HG03354 (cell line): ENCODE data around the gene HNRNPA2B1.
"Not testable (repeated sequence)": the region's sequence is repeated elsewhere in the genome, so short reads cannot be mapped to it uniquely, and the experiment has no call there.

Source experiments
- ATAC-seq: cut with Tn5 transposase; IDR thresholded peaks from one replicate; pipeline ENCODE4 v1.9.1; 2021; ENCODE audit warnings: mild to moderate bottlenecking; ENCODE audit not compliant: unreplicated experiment, poor library complexity, severe bottlenecking

HNRNPA2B1 gene

DNA sequence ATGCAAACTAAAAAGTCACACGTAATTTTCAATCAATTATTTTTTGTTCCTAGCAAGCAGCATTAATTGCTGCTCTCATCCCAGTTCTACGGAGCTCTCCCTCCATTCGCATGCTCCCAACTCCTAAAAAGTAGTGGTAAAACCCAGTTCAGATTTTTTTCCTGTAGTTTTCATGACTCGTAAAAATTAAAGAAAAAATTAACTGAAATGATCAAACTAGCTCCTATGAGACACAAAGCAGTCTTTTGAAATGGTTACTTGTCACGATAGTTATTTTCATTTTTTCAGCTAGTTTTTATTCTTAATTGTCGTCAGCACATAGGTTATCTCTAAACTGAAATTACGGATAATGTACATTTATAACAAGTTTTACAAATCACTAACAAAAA, 1.8 kb downstream of the HNRNPA2B1 start:
- ATAC-seq, result no peak

- ATAC-seq, result no peak
Observed at GRCh38 chr7:26198133-26198780, 2.3 kb downstream of the HNRNPA2B1 start.

DNA sequence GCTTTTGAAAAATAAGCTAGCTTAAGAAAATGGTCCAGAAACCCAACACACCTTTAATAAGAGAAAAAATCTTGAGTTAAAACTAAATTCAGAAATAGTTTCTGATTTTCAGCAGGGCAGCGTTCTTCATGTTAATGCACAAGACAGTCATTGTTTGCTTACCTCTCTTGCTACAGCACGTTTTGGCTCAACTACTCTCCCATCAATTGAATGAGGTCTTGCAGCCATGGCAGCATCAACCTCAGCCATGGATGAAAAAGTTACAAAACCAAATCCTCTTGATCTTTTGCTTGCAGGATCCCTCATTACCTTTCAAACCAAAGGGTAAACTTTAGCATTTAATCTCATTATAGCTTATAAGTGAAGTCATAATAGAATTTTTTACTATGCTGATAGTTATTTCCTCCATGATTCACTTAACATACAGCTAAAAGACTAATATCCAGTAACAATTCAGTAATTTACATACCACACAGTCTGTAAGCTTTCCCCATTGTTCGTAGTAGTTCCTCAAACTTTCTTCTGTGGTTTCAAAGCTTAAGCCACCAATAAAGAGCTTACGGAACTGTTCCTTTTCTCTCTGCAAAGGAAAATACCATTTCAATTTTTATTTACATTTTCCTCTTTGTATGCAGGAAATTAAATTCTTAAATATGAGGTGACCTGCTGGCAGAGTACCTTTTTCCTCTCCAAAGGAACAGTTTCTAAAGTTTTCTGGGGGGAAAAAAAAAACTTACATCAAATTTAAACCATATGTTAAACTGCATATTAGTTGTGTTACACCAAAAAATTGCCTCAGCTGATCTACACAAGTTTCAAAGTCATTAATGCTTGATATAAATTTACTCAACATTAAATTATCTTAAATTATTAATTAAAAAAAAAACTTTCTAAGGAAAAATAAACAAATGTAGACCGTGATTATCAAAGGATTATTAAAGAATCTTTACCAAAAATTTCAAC, 3.1 kb downstream of the HNRNPA2B1 start:
- no peak for ATAC-seq

DNA sequence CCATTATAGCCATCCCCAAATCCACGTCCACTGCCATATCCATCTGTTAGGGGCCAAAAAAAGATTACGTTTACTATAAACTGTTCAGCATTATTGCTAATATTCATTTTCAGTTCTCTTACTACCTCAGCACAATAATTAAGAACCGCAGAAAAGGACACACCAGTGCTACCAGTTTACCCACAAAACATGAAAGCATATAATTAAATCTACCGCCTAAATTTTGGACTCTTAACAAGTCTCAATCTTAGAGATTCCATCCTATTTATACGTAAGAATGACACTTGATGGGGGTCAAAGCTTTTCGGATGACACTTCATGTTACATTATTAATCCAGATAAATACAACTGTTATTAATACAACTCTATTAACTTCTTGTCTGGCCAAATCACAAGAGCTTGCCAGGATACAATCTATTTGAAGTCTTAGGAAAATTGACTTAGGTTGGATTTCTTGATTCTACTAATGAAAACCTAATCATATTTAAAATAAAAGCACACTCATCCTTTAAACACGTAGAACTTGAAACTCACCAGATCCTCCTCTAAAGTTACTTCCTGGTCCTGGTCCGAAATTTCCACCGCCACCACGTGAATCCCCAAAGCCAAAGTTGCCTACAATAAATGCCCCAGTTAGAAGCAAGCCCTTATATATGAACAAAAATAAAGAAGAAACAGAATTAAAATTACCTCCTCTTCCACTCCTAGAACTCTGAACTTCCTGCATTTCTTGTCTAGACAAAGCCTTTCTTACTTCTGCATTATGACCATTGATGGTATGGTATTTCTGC, 4.5 kb downstream of the HNRNPA2B1 start:
- ATAC-seq, result no peak

DNA sequence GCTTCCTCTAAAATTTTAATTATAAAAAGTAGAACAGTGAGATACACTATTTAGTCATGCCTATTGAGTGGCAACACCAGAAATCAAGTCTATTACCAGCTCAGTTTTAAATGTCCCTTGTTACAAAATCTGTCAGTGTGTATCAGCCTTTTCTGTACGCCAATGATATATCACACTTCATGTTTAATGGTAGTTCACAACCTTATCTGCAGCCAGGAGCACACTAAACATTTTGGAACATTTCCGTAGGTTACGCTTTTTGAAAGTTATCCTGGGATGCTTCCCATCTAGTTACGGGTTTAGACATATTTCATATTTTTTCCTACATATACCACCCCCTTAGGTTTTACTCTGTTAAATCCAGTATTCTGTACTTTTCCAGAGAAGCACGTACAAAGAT, 5.4 kb downstream of the HNRNPA2B1 start:
- ATAC-seq, result no peak

GRCh38 chr7:26194764-26195163, 5.8 kb downstream of the HNRNPA2B1 start:
- ATAC-seq, result not testable (repeated sequence)

DNA sequence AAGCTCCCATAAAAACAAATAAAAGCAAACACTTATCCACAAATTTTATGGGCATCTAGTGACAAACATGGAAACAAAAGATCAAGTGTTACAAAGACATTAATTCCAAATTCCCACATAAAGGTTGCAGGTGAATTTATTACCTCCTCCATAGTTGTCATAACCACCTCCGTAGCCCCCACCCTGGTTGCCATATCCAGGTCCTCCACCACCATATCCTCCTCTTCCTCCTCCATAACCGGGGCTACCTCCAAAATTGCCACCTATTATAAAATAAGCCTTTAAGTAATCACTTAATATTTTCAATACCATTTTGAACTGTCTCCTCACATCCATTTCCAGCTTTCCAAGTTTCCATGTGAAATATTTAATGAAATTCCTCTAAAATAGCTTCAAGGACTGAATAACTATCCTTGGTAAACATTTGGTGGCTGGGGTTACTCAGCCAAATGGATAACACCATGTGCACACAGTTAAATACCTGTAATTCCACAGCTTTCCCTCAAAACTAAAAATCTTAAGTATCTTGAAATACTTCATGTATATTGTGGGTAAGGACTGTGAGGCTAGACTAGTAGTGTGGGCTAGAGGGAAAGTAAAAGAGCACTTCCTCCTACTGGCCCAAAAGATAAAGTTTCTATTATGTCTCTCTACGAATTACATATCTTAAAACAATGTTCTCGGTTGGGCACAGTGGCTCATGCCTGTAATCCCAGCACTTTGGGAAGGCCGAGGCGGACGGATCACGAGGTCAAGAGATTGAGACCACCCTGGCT, 6.9 kb downstream of the HNRNPA2B1 start:
- ATAC-seq, result no peak

- no peak for ATAC-seq
Observed at GRCh38 chr7:26192485-26193087, 8.0 kb downstream of the HNRNPA2B1 start.

DNA sequence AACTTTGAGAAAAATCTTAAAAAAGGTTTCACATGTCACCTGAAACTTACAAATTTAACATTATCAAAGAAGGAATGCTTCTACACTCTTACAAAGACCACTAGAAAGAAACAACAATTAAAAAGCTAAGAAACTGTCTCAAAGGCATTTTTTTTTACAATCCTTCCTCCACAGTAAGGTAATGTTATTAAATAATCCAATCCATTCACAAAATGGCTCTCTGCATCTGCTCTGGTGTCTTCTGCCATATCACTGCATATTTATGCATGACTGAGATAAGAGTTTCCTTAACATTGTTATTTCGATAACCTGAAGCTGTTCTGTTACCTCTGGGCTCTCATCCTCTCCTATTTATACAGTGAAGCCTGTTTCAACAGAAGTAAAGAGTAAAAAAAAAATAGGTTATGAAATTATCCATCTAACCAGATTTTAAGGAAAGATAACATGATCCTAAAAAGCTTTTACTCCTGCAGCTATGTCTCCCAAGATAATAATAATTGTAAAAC, 8.5 kb downstream of the HNRNPA2B1 start:
- no peak for ATAC-seq

DNA sequence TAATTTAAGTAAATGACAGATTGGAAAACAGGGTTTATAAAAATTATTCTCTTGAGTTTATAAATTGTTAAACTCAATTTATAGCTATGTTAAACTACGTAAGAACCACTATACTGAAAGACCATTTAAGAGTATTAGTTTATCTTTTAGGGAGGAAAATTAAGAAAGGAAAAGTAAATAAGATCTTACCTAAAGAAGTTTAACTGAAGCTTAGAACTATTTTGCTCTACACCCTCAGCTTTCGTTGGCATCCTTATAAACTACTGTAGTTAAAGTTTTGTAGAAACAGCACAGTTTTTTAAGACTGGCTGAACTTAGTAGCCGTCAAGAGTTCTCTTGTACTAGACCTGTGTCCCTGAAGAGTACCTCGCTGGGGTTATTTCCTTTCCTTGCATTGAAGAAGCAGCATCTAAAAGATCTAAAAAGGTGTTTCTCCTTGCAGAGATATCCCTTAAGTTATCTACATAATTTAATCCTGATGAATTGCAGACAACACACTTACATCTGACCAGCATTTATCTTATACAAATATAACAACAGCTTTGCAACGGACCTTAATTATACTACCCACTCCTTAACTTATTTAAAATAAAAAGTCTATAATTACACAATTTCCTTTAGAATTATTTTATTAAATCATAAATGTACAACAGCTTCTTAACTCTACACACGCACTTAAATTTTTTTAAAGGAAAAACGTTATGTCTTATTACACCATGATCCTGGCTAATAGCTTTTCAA, 9.1 kb downstream of the HNRNPA2B1 start:
- no peak for ATAC-seq

GRCh38 chr7:26190417-26190869, 10.1 kb downstream of the HNRNPA2B1 start:
- ATAC-seq, result no peak

DNA sequence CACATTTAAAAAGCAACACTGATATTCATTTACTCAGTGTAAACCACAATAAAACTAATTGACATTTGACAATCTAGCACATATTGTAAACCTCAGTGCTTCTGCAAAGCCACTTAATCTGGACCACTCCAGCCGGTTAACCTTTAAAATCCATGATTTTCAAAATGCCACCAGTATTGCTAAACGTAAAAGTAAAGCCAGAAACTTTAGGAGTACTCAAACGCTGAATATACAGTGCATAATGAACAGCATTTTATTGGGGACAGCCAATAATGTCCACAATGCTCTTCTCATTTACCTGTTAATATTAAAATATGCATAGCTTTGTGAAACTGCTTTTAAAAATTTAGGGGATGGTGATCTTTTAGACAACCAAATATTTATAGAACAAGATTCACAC, 10.8 kb downstream of the HNRNPA2B1 start:
- ATAC-seq, result no peak

GRCh38 chr7:26188957-26189541, 11.5 kb downstream of the HNRNPA2B1 start:
- no peak for ATAC-seq

DNA sequence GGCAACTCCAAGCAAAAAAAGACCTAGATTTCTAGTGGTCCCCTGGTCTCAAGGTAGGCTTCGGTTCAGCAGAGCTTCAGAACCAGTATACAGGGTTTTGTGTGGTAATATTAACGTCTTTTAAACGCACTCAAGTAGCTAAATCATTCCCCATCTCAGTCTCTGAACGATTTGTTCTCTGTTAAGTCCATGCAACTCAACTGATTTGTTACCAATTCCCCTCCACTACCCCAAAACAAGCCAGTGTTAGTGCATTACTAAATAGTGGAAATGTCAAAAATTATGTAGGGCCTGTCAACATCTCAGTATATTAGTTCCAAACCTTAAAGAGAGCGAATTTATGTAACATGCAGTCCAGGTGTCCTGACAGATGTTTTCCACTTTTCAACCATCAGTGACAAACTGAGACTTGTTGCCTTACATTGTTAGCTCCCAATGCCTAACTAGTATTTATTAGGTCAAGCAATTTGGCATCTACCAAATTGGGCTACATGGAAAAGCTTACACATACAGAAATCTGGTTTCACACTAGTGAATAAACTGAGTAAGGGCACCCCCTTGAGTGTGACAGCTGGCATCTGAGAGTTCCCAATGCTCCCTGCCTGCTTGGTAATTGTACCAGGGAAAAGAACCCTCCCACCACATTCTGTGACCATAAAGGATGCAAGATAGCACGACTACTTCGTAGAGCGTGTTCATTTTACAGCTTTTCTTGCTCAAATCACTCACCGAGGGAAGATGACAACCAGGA, 12.2 kb downstream of the HNRNPA2B1 start:
- no peak for ATAC-seq

DNA sequence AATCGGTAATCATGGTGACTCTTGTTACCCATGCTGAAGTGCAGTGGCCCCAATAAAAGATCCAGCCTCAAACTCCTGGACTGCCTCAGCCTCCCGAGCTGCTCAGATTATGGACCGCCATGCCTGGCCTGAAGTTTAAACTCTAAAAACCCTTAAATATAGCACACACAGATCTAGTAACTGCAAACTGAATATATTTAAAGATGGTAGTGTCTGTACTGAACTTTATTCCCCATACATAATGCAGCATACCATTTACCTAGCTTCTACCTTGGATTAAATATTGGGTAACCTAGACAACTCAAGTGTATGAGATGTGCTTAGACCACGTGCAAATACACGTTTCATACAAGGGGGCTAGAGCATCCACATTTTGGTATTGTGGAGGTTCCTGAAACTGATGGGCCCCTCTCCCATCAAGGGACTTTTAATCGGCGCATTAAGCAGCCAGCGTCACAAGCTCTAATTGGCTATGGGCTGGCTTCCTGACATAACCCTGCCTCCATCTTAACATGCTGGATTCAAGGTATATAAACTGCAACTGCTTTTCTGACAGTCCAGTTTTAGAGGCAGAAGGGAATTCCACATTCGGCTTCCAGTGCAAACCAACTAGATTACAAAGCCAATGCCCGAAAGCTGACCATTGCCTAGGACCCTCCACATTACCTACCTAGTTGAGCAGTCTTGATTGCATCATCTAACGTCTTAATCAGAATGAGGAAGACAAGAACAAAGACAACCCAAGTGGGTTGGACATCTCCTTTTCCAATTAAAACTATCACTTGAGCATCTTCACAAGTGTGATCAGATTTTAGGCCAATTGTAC, 13.0 kb downstream of the HNRNPA2B1 start:
- ATAC-seq, result no peak
